ENCODE data around the gene CYP4V2.

- TF ChIP-seq, protein P1, sequence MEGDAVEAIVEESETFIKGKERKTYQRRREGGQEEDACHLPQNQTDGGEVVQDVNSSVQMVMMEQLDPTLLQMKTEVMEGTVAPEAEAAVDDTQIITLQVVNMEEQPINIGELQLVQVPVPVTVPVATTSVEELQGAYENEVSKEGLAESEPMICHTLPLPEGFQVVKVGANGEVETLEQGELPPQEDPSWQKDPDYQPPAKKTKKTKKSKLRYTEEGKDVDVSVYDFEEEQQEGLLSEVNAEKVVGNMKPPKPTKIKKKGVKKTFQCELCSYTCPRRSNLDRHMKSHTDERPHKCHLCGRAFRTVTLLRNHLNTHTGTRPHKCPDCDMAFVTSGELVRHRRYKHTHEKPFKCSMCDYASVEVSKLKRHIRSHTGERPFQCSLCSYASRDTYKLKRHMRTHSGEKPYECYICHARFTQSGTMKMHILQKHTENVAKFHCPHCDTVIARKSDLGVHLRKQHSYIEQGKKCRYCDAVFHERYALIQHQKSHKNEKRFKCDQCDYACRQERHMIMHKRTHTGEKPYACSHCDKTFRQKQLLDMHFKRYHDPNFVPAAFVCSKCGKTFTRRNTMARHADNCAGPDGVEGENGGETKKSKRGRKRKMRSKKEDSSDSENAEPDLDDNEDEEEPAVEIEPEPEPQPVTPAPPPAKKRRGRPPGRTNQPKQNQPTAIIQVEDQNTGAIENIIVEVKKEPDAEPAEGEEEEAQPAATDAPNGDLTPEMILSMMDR (IDR thresholded peaks at IDR 0.05 in 2 of 3, conservative IDR thresholded peaks at IDR 0.05 in 1 of 3; ENCODE audit: borderline replicate concordance in 1 of 3, insufficient read depth in 1 of 3, low read depth in 2 of 3, low read length in 2 of 3) = 0 out of 6 replicates have a peak, but pooled peaks of 1 of the 3 experiments have one; percentile 7
- no peak for TF ChIP-seq CEBPB (IDR thresholded peaks at IDR 0.05; ENCODE audit: low read depth)
- no peak for TF ChIP-seq EZH2 (IDR thresholded peaks at IDR 0.05)
- TF ChIP-seq POLR2A (IDR thresholded peaks at IDR 0.05; ENCODE audit: borderline replicate concordance, extremely low read depth, insufficient read depth, insufficient read length) = no peak
- no peak for TF ChIP-seq POLR2AphosphoS5 (IDR thresholded peaks at IDR 0.05; ENCODE audit: low read depth, low read length)
- TF ChIP-seq REST (IDR thresholded peaks at IDR 0.05; ENCODE audit: low read depth) = no peak
- TF ChIP-seq RAD21 (IDR thresholded peaks at IDR 0.05; ENCODE audit: low read depth) = no peak
- TF ChIP-seq SIN3A (IDR thresholded peaks at IDR 0.05; ENCODE audit: low read depth) = no peak
- no peak for TF ChIP-seq JUND (IDR thresholded peaks at IDR 0.05)
Measured at GRCh38 chr4:186217733-186218293, 26.4 kb downstream of the CYP4V2 start.

Data from HCT116 (cell line).